ENCODE data around the gene PKIB. TPM values are rescaled to one million over a fixed set of nuclear protein-coding genes. Genes with fewer than 3 reads are reported as not detected.

PKIB gene
- total and polyA plus RNA-seq, 2 donors (not counting 3 experiments of a cell fraction or from before 2014, with no cell fraction given) = not detected

- no peaks in the 10 kb centered on the region for H3K4me1 ChIP-seq (ENCODE audit: control insufficient read depth, extremely low read depth, insufficient read depth, low read length)
- no TSS peak for BruUV-seq (replicated peaks)
- H3K4me3 ChIP-seq (replicated peaks in 1 of 3; ENCODE audit: insufficient read depth in 1 of 3, low read depth in 1 of 3, low read length in 3 of 3) = no peak overlapping the region
- DNase-seq (ENCODE audit: low read depth, low spot score) (no peak), FAIRE-seq (no peak)
- CTCF ChIA-PET = interaction anchor here (0.7 kb wide), 1 partner anchor 23 kb away, joined by 3 read pairs; no protein-coding TSS in a partner anchor
- H3K27ac ChIP-seq (ENCODE audit: insufficient read depth, low read depth, low read length) = no peak overlapping the region
- no peaks in the 10 kb centered on the region for H4K20me1 ChIP-seq (replicated peaks; ENCODE audit: control insufficient read depth, extremely low read depth, insufficient read depth, low read length)
- POLR2A ChIA-PET = no interaction called here
- dilution Hi-C loops (cut with MboI; ENCODE audit: extremely low pct_ligation_motif_present, low sequenced_read_pairs) = no loop called here
- H3K27me3 ChIP-seq (ENCODE audit: control insufficient read depth in 2 of 2, insufficient read depth in 2 of 2, low read length in 2 of 2) = peaks cover 0 to 3% of the 10 kb centered on the region in 2 experiments
- H2AFZ ChIP-seq (ENCODE audit: low read depth, low read length) = no peak overlapping the region
- no peak overlapping the region for H3K4me2 ChIP-seq (ENCODE audit: insufficient read depth, low read length)
- intact Hi-C loops (cut with micrococcal nuclease) = no loop called here
- no peaks in the 10 kb centered on the region for H3K36me3 ChIP-seq (ENCODE audit: control insufficient read depth in 2 of 2, extremely low read depth in 1 of 2, insufficient read depth in 2 of 2, low read length in 2 of 2)
- TF ChIP-seq MYC (IDR thresholded peaks at IDR 0.05; ENCODE audit: low read depth, low read length) (no peak), EZH2 (IDR thresholded peaks at IDR 0.05; ENCODE audit: borderline replicate concordance, low read depth, low read length, severe bottlenecking) (no peak)
- no peaks in the 10 kb centered on the region for H3K9me1 ChIP-seq (replicated peaks; ENCODE audit: control insufficient read depth, extremely low read depth, insufficient read depth, low read length)
- H3K79me2 ChIP-seq (ENCODE audit: control insufficient read depth, insufficient read depth, low read length) = no peaks in the 10 kb centered on the region
- no peaks in the 10 kb centered on the region for H3K9me3 ChIP-seq (replicated peaks; ENCODE audit: control insufficient read depth, insufficient read depth, low read length)
- no peak overlapping the region for H3K9ac ChIP-seq (replicated peaks; ENCODE audit: extremely low read depth, insufficient read depth, low read length)
Measured at GRCh38 chr6:122753688-122754056, 143.5 kb downstream of the PKIB start.

DNA sequence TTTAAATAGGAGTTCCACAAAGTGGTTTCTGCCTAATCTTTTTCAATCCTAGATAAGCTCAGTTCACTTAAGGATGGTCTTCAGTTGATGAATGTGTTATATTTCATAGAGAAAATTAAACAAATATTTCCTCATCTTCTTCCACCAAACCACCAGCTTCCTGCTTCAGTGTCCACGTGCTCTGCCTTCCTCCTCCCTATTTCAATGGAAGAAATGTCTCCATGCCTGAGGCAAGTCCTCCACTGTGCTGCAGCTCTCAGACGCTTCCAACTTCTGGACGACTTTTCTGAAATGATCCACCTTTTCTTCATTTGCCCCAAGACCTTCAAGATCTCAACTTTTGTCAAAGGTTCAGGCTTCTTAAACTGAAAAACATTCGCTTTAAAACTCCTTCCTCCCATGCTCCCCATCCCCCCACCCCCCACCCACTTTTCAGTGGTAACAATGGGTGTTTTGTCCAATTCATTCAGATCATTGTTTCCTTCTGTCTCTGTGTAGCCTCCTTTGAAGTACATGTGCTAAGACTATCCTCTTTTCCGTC lies 144.1 kb downstream of the PKIB start:
- H3K79me2 ChIP-seq (ENCODE audit: control insufficient read depth, insufficient read depth, low read length) = no peaks in the 10 kb centered on the region
- intact Hi-C loops (cut with micrococcal nuclease) = no loop called here
- H3K9me1 ChIP-seq (replicated peaks; ENCODE audit: control insufficient read depth, extremely low read depth, insufficient read depth, low read length) = no peaks in the 10 kb centered on the region
- H3K9ac ChIP-seq (replicated peaks; ENCODE audit: extremely low read depth, insufficient read depth, low read length) = no peak overlapping the region
- peaks cover 0 to 3% of the 10 kb centered on the region in 2 experiments for H3K27me3 ChIP-seq (ENCODE audit: control insufficient read depth in 2 of 2, insufficient read depth in 2 of 2, low read length in 2 of 2)
- FAIRE-seq (no peak), DNase-seq (ENCODE audit: low read depth, low spot score) (no peak)
- no peak overlapping the region for H3K27ac ChIP-seq (ENCODE audit: insufficient read depth, low read depth, low read length)
- no peak overlapping the region for H2AFZ ChIP-seq (ENCODE audit: low read depth, low read length)
- H3K36me3 ChIP-seq (ENCODE audit: control insufficient read depth in 2 of 2, extremely low read depth in 1 of 2, insufficient read depth in 2 of 2, low read length in 2 of 2) = no peaks in the 10 kb centered on the region
- H4K20me1 ChIP-seq (replicated peaks; ENCODE audit: control insufficient read depth, extremely low read depth, insufficient read depth, low read length) = no peaks in the 10 kb centered on the region
- no peaks in the 10 kb centered on the region for H3K4me1 ChIP-seq (ENCODE audit: control insufficient read depth, extremely low read depth, insufficient read depth, low read length)
- H3K4me3 ChIP-seq (replicated peaks in 1 of 3; ENCODE audit: insufficient read depth in 1 of 3, low read depth in 1 of 3, low read length in 3 of 3) = no peak overlapping the region
- no peaks in the 10 kb centered on the region for H3K9me3 ChIP-seq (replicated peaks; ENCODE audit: control insufficient read depth, insufficient read depth, low read length)
- H3K4me2 ChIP-seq (ENCODE audit: insufficient read depth, low read length) = no peak overlapping the region
- ChIA-PET POLR2A (no interaction called here), CTCF (interaction anchor here (0.7 kb wide), 1 partner anchor 23 kb away, joined by 3 read pairs; no protein-coding TSS in a partner anchor)
- dilution Hi-C loops (cut with MboI; ENCODE audit: extremely low pct_ligation_motif_present, low sequenced_read_pairs) = no loop called here
- TF ChIP-seq MAX (IDR thresholded peaks at IDR 0.05; ENCODE audit: insufficient read depth, insufficient read length) (no peak), EZH2 (IDR thresholded peaks at IDR 0.05; ENCODE audit: borderline replicate concordance, low read depth, low read length, severe bottlenecking) (no peak), CTCF (IDR thresholded peaks at IDR 0.05; ENCODE audit: extremely low read depth in 1 of 2, insufficient read depth in 1 of 2, low read depth in 1 of 2, low read length in 2 of 2) (no peak), MYC (IDR thresholded peaks at IDR 0.05; ENCODE audit: low read depth, low read length) (no peak), GATA2 (IDR thresholded peaks at IDR 0.05; ENCODE audit: insufficient read depth, insufficient read length, low read depth, low read length) (no peak), FOS (IDR thresholded peaks at IDR 0.05; ENCODE audit: borderline replicate concordance, insufficient read depth, low read length) (no peak), POLR2A (IDR thresholded peaks at IDR 0.05; ENCODE audit: low read depth, low read length) (no peak), JUN (IDR thresholded peaks at IDR 0.05; ENCODE audit: borderline replicate concordance, insufficient read depth, insufficient read length, low read depth) (no peak), POLR2AphosphoS5 (IDR thresholded peaks at IDR 0.05; ENCODE audit: insufficient read depth, low read depth, low read length) (no peak)
- BruUV-seq (replicated peaks) = no TSS peak

Measured in endothelial cell of umbilical vein (primary cell).